ENCODE measurements around the gene ELMO1.

ELMO1 gene

GRCh38 chr7:36943591-36944435, 504.9 kb downstream of the ELMO1 start:
- DNase-seq (ENCODE audit: low read depth): no peak

DNA sequence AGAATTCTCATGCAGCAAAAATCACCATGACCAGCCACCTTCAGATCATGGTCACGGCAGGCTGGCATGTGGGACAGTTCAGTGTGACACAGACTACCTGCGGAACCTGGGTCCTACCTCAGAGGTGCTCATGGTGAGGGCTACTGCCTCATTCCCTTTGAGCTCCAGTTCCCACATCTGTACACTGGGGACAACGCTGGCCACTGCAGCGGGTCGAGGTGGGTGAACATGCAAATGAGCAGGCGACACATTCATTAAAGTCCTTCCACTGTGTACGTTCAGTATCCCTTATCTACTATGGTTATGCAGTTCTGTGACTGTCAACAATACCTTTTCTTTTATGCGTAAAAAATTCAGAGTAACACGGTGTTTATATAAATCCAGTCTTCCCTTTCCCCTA, 505.7 kb downstream of the ELMO1 start:
- no peak for DNase-seq (ENCODE audit: low read depth)

DNA sequence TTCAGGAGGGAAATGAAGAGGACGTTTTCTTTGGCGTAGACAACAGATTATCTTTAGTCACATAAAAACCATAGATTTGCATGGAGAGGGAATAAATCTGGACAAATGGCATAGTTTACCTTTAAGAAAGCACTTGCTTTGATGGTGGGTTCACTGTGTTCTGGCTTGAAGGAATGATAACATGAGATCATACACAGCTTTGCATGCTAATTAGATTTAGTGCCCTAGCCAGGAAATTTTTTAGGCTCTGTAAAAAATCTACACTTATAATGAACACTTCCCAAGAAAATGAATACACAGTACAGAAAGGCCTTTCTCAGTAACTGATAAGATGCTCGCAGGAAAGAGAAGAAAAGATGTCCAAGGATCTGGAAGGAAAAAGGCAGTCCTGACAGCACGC, 506.1 kb downstream of the ELMO1 start:
- DNase-seq (ENCODE audit: low read depth): no peak

DNA sequence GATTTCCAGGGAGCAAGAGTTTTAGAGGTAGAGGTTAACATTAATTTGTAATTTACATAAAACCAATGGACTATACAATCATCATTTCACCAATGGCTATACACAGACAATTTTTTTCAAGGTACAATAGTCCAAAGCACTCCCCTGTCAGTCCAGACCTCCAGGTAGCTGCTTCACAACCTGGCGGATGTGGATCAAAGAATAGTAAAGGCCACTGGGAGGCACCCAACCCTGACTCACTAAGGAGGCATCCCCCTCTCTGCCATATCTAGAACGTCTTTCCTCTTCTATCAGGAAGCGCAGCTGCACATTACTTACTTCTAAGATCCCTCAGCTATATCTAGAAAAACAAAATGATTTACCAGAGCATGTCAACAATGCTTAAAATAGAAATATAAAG, 506.6 kb downstream of the ELMO1 start:
- DNase-seq (ENCODE audit: low read depth): no peak

DNA sequence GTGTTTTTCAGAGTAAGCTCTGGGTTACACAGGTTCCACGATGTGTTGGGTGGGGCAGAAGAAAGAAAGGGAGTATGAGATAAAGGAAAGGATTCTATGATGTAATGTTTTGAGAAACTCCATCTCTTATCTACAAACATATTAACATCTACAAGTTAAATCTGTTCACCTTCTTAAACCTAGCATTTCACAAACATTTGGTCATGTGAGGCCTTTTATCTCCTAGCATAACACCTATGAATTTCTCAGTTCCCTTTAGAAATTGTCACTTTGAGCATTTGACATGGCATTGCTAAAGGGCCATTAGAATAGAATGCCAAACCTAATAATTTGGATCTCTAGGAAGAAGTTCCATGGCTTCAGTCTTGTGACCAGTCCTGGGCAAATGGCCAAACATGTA, 507.3 kb downstream of the ELMO1 start:
- DNase-seq (ENCODE audit: low read depth): no peak

- DNase-seq (ENCODE audit: low read depth): no peak
Observed at GRCh38 chr7:36939816-36940215, 508.8 kb downstream of the ELMO1 start.

DNA sequence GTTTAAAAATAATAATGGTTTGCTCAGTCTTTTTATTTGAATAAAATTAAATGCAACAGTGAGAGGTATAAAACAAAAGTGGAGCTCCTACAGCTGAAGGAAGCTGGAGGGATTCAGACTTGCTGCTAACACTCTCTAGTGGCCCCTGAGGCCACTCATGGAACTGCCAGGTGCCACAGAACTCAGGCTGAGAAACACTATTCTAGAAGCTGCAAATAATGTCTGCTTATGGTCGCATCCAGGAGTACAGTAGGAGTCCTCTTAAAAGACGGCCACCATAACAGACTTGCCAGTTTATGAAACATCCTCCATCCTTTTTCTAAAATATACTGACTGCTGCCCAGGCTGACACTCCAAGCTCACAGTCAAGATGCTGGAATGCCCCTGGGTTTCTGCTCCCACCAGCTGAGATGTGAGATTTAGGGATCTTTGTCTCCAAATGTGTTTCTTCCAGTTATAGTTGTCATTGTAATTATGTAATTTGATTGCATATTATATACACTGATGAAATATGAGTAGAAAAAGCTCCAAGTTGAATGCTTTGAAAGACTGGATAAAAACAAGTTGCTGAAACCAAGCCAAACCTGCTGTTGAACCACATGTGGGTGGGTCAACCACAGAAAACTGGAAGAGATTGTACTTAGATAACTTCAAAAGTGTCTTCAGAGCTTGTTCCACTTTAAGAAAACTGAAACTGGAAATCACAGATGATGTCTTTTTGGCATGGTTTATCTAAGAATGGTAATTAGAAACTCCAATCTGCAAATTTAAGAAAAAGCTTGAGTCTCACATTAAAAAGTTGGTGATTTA, 510.7 kb downstream of the ELMO1 start:
- DNase-seq (ENCODE audit: low read depth): no peak

DNA sequence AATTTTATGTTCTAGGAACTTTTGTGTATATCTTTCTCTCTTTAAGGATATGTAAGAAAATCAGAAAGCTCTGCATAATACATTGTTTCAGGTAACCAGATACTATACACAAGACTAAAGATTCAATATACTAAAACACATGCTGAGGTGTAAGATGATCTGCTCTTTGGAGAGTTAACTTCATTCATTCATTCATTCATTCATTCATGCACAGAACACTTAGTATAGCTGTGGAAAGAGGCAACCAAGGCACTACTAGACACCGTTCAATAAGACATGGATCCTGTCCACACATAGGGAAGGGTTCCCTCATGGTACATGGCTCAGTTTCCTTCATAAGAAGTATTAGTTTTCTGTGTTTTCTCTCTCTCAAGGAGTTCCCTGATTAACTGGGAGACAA, 516.8 kb downstream of the ELMO1 start:
- no peak for DNase-seq (ENCODE audit: low read depth)

GRCh38 chr7:36929791-36930190, 518.9 kb downstream of the ELMO1 start:
- no peak for DNase-seq (ENCODE audit: low read depth)

GRCh38 chr7:36928718-36929117, 519.9 kb downstream of the ELMO1 start:
- DNase-seq (ENCODE audit: low read depth): no peak

DNA sequence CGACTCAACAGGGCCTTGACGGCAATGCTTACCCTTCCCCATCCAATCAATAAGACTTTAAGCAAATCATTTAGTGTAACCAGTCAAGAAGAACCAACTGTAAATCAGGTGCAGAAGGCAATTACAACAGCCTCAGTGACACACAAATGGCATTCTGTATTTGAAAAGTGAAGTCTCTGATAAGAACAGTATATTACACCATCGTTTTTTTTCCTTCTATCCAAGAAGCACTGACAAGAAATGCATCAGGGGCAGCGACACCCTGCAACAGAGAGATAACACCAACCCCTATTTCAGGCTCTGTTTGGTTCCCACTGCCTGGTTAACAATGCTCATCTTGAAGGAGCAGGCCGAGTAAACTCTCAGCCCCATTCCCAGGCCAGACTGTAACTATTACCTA, 520.4 kb downstream of the ELMO1 start:
- DNase-seq (ENCODE audit: low read depth): no peak

DNA sequence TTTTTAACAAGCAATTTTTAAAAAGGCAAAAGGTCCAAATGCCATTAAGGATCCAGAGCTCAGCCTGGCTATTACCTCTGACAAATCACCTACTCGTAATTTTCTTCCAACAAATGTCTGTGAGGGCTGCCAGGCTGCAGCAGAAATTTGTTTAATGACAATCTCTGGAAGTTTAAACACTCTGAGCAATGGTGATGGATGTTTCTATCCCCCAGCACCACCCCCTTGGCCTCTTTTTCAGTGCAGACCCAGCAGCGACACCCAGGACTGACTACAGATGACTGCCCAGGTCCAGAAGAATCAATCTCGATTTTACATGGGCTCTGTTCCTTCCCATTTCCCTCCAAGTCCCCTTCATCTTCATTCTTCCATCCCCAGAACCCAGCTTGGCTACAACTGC, 523.0 kb downstream of the ELMO1 start:
- DNase-seq (ENCODE audit: low read depth): no peak

DNA sequence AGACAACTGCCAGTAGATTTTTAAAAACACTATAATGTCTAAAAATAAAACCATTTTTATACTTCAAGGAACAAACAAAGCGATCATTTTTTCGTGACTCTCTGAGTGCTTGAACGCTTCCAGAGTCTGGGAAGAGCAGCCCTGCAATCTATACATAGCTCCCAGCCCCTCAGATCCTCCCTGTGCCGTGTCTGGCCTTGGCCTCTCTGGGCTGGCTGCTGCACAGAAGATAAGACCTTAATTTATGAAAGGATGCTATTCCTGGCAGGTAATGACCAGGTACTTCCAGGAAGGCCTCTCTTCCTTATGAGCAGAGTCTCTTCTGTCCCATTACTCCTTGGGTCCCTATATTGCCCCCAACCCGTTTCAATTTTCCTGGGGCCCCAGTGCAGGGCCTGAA, 523.5 kb downstream of the ELMO1 start:
- DNase-seq (ENCODE audit: low read depth): no peak

GRCh38 chr7:36923943-36924436, 524.7 kb downstream of the ELMO1 start:
- no peak for DNase-seq (ENCODE audit: low read depth)

DNA sequence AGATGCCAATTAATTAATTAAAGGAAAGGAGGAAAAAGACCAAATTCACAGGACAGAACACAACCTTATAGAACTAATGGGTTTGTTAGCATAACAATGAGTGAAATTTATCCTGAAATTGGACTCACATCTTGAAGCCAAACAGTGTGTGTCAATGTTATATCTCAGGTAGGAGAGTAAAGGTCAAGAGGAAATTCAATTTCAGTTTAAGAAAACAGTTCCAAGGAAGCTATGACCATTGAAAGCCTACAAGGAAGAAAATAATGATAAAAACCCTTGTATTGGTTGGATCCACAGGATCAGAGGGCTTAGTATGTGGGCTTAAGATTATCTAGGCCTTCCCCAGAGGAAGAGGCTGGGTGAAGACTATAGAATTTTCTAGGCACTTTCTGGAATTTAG, 525.5 kb downstream of the ELMO1 start:
- no peak for DNase-seq (ENCODE audit: low read depth)

GRCh38 chr7:36920433-36920832, 528.2 kb downstream of the ELMO1 start:
- DNase-seq (ENCODE audit: low read depth): no peak

GRCh38 chr7:36919738-36920137, 528.9 kb downstream of the ELMO1 start:
- DNase-seq (ENCODE audit: low read depth): no peak

GRCh38 chr7:36918591-36918990, 530.1 kb downstream of the ELMO1 start:
- DNase-seq (ENCODE audit: low read depth): no peak

GRCh38 chr7:36916619-36917018, 532.0 kb downstream of the ELMO1 start:
- no peak for DNase-seq (ENCODE audit: low read depth)

GRCh38 chr7:36916116-36916515, 532.5 kb downstream of the ELMO1 start:
- no peak for DNase-seq (ENCODE audit: low read depth)

GRCh38 chr7:36911788-36912187, 536.9 kb downstream of the ELMO1 start:
- no peak for DNase-seq (ENCODE audit: low read depth)

DNA sequence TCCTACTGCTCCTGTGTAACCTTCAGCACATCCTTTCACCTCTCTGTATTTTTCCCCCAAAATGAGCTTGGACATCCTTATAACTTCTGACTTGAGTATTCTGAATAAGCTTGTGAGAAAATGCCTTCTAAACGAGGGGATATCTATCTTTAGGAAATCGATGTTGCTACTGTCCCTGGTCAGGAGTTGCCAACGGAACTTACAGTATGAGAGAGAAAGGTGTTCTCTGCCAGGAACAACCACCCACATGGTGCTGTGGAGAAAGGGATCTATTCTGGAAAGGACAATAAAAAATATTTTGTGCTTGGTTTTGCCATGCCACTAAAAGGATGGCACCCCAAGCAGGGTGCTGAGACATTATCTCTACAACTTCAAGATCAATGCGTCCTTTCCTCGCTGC, 537.8 kb downstream of the ELMO1 start:
- no peak for DNase-seq (ENCODE audit: low read depth)

DNA sequence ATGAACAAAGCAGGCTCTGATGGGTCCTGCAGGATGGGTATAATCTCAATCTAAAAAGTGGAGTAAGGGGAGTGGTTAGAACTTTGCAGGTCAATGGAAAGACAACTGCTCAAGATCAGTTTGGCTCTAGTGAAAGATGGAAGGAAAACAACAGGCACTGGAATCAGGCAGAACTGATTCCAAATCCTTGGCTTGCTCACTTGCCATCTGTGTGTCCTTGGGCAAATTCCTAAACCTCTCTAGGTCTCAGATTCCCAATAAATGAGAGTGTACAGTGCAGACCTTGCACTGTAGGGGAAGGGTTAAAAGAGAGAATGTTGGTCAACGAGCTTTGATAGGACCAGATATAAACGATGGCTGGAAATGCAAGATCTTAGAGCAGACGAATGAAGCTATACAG, 538.3 kb downstream of the ELMO1 start:
- no peak for DNase-seq (ENCODE audit: low read depth)
